ENCODE data around the gene SNCAIP. TPM values are rescaled to one million over a fixed set of nuclear protein-coding genes. Genes with fewer than 3 reads are reported as not detected.

Gene SNCAIP
- total RNA-seq, 1 experiment from 2014 or later, result not detected

GRCh38 chr5:122400938-122401337 is 88.9 kb downstream of the SNCAIP start:
- H3K4me1 ChIP-seq (ENCODE audit: control insufficient read depth, insufficient read depth, low read length), result no peaks in the 10 kb centered on the region
- ChIA-PET POLR2A (no interaction called here), CTCF (no interaction called here)
- ATAC-seq (no peak), DNase-seq (ENCODE audit: low read depth, low spot score) (no peak)
- BruUV-seq (replicated peaks), result no TSS peak
- H3K27me3 ChIP-seq (ENCODE audit: control insufficient read depth, insufficient read depth, low read length), result peaks cover 2% of the 10 kb centered on the region; the same call in 1 of the 2 replicates
- TF ChIP-seq POLR2AphosphoS5 (IDR thresholded peaks at IDR 0.05; ENCODE audit: low read depth, low read length), result no peak
- no peak for TF ChIP-seq SIN3A (IDR thresholded peaks at IDR 0.05; ENCODE audit: borderline replicate concordance, insufficient read depth, low read depth, low read length)
- in situ Hi-C loops (cut with HindIII; ENCODE audit: low pct_unique_long_range_greater_than_20kb, low sequenced_read_pairs), result no loop called here
- no peak overlapping the region for H3K4me3 ChIP-seq (ENCODE audit: low read depth in 2 of 2, low read length in 2 of 2)
- intact Hi-C loops (cut with micrococcal nuclease; ENCODE audit: unreplicated experiment), result no loop called here
- no peaks in the 10 kb centered on the region for H3K36me3 ChIP-seq (ENCODE audit: control insufficient read depth, insufficient read depth, low read length)
- no peaks in the 10 kb centered on the region for H3K9me3 ChIP-seq (ENCODE audit: control insufficient read depth, insufficient read depth, low read depth, low read length)
- no peak overlapping the region for H3K27ac ChIP-seq (ENCODE audit: low read length)

GRCh38 chr5:122401976-122402725 is 90.1 kb downstream of the SNCAIP start:
- Histone ChIP-seq H3K4me3 (ENCODE audit: low read depth in 2 of 2, low read length in 2 of 2) (no peak overlapping the region), H3K36me3 (ENCODE audit: control insufficient read depth, insufficient read depth, low read length) (no peaks in the 10 kb centered on the region), H3K9me3 (ENCODE audit: control insufficient read depth, insufficient read depth, low read depth, low read length) (no peaks in the 10 kb centered on the region), H3K27me3 (ENCODE audit: control insufficient read depth, insufficient read depth, low read length) (peaks cover 2% of the 10 kb centered on the region; the same call in 1 of the 2 replicates), H3K4me1 (ENCODE audit: control insufficient read depth, insufficient read depth, low read length) (no peaks in the 10 kb centered on the region), H3K27ac (ENCODE audit: low read length) (no peak overlapping the region)
- DNase-seq (ENCODE audit: low read depth, low spot score) (no peak), ATAC-seq (no peak)
- TF ChIP-seq CTCF (IDR thresholded peaks at IDR 0.05) (no peak), SIN3A (IDR thresholded peaks at IDR 0.05; ENCODE audit: borderline replicate concordance, insufficient read depth, low read depth, low read length) (no peak), TCF7L2 (IDR thresholded peaks at IDR 0.05; ENCODE audit: low read depth, low read length) (no peak), POLR2AphosphoS5 (IDR thresholded peaks at IDR 0.05; ENCODE audit: low read depth, low read length) (no peak)
- TF ChIP-seq, protein P1, sequence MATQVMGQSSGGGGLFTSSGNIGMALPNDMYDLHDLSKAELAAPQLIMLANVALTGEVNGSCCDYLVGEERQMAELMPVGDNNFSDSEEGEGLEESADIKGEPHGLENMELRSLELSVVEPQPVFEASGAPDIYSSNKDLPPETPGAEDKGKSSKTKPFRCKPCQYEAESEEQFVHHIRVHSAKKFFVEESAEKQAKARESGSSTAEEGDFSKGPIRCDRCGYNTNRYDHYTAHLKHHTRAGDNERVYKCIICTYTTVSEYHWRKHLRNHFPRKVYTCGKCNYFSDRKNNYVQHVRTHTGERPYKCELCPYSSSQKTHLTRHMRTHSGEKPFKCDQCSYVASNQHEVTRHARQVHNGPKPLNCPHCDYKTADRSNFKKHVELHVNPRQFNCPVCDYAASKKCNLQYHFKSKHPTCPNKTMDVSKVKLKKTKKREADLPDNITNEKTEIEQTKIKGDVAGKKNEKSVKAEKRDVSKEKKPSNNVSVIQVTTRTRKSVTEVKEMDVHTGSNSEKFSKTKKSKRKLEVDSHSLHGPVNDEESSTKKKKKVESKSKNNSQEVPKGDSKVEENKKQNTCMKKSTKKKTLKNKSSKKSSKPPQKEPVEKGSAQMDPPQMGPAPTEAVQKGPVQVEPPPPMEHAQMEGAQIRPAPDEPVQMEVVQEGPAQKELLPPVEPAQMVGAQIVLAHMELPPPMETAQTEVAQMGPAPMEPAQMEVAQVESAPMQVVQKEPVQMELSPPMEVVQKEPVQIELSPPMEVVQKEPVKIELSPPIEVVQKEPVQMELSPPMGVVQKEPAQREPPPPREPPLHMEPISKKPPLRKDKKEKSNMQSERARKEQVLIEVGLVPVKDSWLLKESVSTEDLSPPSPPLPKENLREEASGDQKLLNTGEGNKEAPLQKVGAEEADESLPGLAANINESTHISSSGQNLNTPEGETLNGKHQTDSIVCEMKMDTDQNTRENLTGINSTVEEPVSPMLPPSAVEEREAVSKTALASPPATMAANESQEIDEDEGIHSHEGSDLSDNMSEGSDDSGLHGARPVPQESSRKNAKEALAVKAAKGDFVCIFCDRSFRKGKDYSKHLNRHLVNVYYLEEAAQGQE (IDR thresholded peaks at IDR 0.05; ENCODE audit: insufficient read depth in 1 of 2, low read depth in 2 of 2, low read length in 1 of 2), result no peak
- in situ Hi-C loops (cut with HindIII; ENCODE audit: low pct_unique_long_range_greater_than_20kb, low sequenced_read_pairs) (no loop called here), intact Hi-C loops (cut with micrococcal nuclease; ENCODE audit: unreplicated experiment) (no loop called here)
- CTCF ChIA-PET, result no interaction called here
- BruUV-seq (replicated peaks), result no TSS peak
- POLR2A ChIA-PET, result no interaction called here
